SU-DHL-6 (cell line): ENCODE measurements around the gene HOMER3.

Experiments
- H2AFZ ChIP-seq: fragments of 200-600 bp; sonication (generic); 2 replicates; pipeline ENCODE4 v1.6.1; 2014; ENCODE audit warnings: low read depth, mild to moderate bottlenecking, moderate library complexity, mixed read lengths, antibody characterized with exemption, low read length; ENCODE audit not compliant: severe bottlenecking
- H3F3A ChIP-seq: fragments of 200-600 bp; shearing (Covaris generic); 2 replicates; pipeline ENCODE4 v1.6.0; 2016; ENCODE audit warnings: antibody characterized with exemption, mild to moderate bottlenecking; ENCODE audit not compliant: insufficient read depth
- H3K27ac ChIP-seq: fragments of 200-600 bp; sonication (generic); 2 replicates; pipeline ENCODE4 v1.5.1; 2016; ENCODE audit warnings: low read depth, mild to moderate bottlenecking, low read length, moderate library complexity, mixed read lengths
- H3K27me3 ChIP-seq: fragments of 200-600 bp; sonication (generic), shearing (Covaris generic); 2 replicates; pipeline ENCODE4 v1.6.0; 2014; ENCODE audit warnings: mild to moderate bottlenecking, low read length
- H3K36me3 ChIP-seq: fragments of 200-600 bp; sonication (generic); 2 replicates; pipeline ENCODE4 v1.6.1; 2014; ENCODE audit warnings: mild to moderate bottlenecking, low read length, mixed read lengths
- H3K4me2 ChIP-seq: fragments of 300-600, 200-600 bp; shearing (Covaris generic), sonication (generic); 2 replicates; pipeline ENCODE4 v1.6.0; 2014; ENCODE audit warnings: low read length, low read depth, mild to moderate bottlenecking; ENCODE audit not compliant: poor library complexity, severe bottlenecking
- H3K4me3 ChIP-seq: fragments of 200-600 bp; sonication (generic); 2 replicates; pipeline ENCODE4 v1.5.1; 2014; ENCODE audit warnings: antibody characterized with exemption, low read length, mild to moderate bottlenecking, mixed read lengths; ENCODE audit not compliant: insufficient read depth, poor library complexity, severe bottlenecking
- H3K79me2 ChIP-seq: fragments of 200-600 bp; sonication (generic); 2 replicates; pipeline ENCODE4 v1.6.1; 2014; ENCODE audit warnings: mild to moderate bottlenecking, low read length, moderate library complexity; ENCODE audit not compliant: insufficient read depth
- H3K9ac ChIP-seq: fragments of 200-600 bp; sonication (generic); 2 replicates; pipeline ENCODE4 v1.7.0; 2014; ENCODE audit warnings: mild to moderate bottlenecking, low read length
- H3K9me2 ChIP-seq: fragments of 200-600 bp; sonication (generic); replicated peaks from 2 replicates; pipeline ENCODE4 v1.6.1; 2014; ENCODE audit warnings: low read length; ENCODE audit not compliant: insufficient read depth
- H3K9me3 ChIP-seq: fragments of 200-600 bp; sonication (generic); 2 replicates; pipeline ENCODE4 v1.6.1; 2014; ENCODE audit warnings: low read length, mixed read lengths; ENCODE audit not compliant: insufficient read depth
- H4K20me1 ChIP-seq: fragments of 200-600 bp; sonication (generic); 2 replicates; pipeline ENCODE4 v1.6.1; 2014; ENCODE audit warnings: low read depth, mild to moderate bottlenecking, antibody characterized with exemption, low read length, moderate library complexity, mixed read lengths
- CTCF ChIP-seq: fragments of 200-600 bp; sonication (generic); IDR thresholded peaks from one replicate; pipeline ENCODE4 v1.5.1; 2017; ENCODE audit warnings: antibody characterized with exemption, mild to moderate bottlenecking, low read length, moderate library complexity; ENCODE audit not compliant: insufficient read depth, poor library complexity, severe bottlenecking
- EZH2phosphoT487 ChIP-seq: fragments of 200-600 bp; sonication (generic), shearing (Covaris generic); conservative IDR thresholded peaks from 2 replicates; pipeline ENCODE4 v1.6.1; 2018; ENCODE audit warnings: mild to moderate bottlenecking, antibody characterized with exemption, low read length, moderate library complexity, mixed read lengths

The HOMER3 gene

DNA sequence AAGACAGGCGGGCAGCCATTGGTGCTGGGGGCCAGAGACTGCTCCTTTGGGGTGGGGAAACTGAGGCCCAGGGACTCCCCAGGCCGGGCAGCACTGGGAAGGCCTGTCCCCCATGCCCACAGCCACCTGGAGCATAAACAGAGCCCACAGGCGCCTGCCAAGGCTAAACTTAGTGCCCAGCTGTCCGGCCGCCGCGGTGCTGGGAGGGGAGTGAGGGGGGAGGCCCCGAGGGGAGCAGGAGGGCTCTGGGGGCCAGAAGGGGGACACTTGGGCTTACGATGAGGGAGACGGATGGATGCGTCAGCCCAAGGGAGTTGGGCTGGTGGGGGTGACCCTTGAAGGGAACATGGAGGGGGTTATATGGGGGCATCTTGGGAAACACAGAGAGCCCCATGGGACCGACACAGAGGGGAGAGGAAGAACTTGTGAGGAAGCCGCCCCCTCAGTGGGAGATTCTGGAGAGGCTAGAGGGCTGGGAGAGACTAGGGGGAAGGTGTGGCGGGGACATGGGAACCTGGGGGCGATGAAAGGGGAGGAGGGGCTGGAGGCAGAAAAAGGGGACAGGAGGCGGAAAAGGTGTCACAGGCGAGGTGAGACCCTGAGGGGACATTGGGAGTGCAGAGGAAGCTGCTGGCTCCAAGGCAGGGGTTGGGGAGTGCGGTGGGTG lies 47.3 kb downstream of the HOMER3 start:
- Histone ChIP-seq H3K4me3 (no peak overlapping the region), H3K9ac (no peak overlapping the region), H3F3A (no peaks in the 10 kb centered on the region), H3K27me3 (no peaks in the 10 kb centered on the region), H3K27ac (no peak overlapping the region), H3K79me2 (no peaks in the 10 kb centered on the region), H3K4me2 (no peak overlapping the region), H2AFZ (no peak overlapping the region), H3K9me2 (no peaks in the 10 kb centered on the region), H3K36me3 (no peaks in the 10 kb centered on the region), H3K9me3 (no peaks in the 10 kb centered on the region), H4K20me1 (no peaks in the 10 kb centered on the region)
- no peak for TF ChIP-seq CTCF
- TF ChIP-seq EZH2phosphoT487 = no peak

DNA sequence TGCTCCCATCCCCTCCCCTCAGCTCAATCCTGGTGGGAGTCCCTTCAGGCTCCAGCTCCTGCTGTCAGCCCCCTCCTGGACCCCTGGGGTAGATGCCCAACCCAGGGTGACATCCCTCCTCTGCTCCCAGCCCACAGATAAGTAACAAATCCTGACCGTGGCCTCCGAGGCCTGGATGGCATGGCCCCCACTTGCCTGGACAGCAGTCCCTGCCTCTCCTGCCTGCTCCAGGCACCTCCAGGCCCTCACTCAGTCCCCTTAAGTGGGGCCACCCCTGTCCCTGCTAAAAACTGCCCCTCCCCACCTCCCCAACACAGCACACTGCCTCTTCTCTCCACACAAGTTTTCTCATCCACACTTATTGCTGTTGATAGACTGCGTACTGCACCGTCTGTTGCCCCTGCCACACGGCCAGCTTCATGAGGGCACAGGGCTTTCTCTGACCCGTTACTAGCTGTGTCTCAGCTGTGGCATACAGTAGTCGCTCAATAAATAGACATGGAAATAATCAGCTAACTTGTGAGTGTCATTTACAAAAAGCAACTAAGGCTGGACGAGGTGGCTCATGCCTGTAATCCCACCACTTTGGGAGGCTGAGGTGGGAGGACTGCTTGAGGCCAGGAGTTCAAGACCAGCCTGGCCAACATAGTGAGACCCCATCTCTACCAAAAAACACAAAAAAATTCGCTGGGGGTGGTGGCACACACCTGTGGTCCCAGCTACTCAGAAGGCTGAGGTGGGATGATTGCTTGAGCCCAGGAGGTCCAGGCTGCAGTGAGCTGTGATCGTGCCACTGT lies 50.9 kb downstream of the HOMER3 start:
- Histone ChIP-seq H2AFZ (no peak overlapping the region), H3K79me2 (no peaks in the 10 kb centered on the region), H3K9me3 (no peaks in the 10 kb centered on the region), H3K9ac (no peak overlapping the region), H3F3A (no peaks in the 10 kb centered on the region), H3K27me3 (no peaks in the 10 kb centered on the region), H3K4me2 (no peak overlapping the region), H3K36me3 (no peaks in the 10 kb centered on the region), H4K20me1 (no peaks in the 10 kb centered on the region), H3K9me2 (no peaks in the 10 kb centered on the region), H3K27ac (no peak overlapping the region), H3K4me3 (no peak overlapping the region)
- TF ChIP-seq EZH2phosphoT487 (no peak), CTCF (no peak)

GRCh38 chr19:18886972-18887371 lies 54.0 kb downstream of the HOMER3 start:
- Histone ChIP-seq H4K20me1 (no peaks in the 10 kb centered on the region), H2AFZ (no peak overlapping the region), H3K9me3 (no peaks in the 10 kb centered on the region), H3F3A (no peaks in the 10 kb centered on the region), H3K9me2 (no peaks in the 10 kb centered on the region), H3K27me3 (no peaks in the 10 kb centered on the region), H3K36me3 (no peaks in the 10 kb centered on the region), H3K9ac (no peak overlapping the region), H3K79me2 (no peaks in the 10 kb centered on the region), H3K27ac (no peak overlapping the region), H3K4me3 (no peak overlapping the region), H3K4me2 (no peak overlapping the region)
- no peak for TF ChIP-seq EZH2phosphoT487
